Limb (tissue), 2 donors: ENCODE results near the gene SGF29.
"Not testable (repeated sequence)": the region's sequence is repeated elsewhere in the genome, so short reads cannot be mapped to it uniquely, and the experiment has no call there.

Experiments used
- DNase-seq, 2 donors: peaks; one replicate each; pipeline ENCODE4 v3.0.0-alpha.2; 2016; ENCODE audit errors: extremely low spot score in 2 of 2

SGF29 gene

GRCh38 chr16:28609631-28610594 lies 56.2 kb downstream of the SGF29 start, which contains the start of gene SULT1A1:
TSS of gene SULT1A1 (minus strand) at chr16:28610044. CDS start at chr16:28608855, 1,189 bp downstream.
- peak; percentile 2 to 29 for DNase-seq

- DNase-seq, result peak in 1 of 2 donors; percentile 17
Measured at GRCh38 chr16:28610595-28611191, 57.0 kb downstream of the SGF29 start.

- DNase-seq, result not testable (repeated sequence)
Measured at GRCh38 chr16:28612359-28613280, 58.9 kb downstream of the SGF29 start.

- not testable (repeated sequence) for DNase-seq
Measured at GRCh38 chr16:28613912-28614311, 60.2 kb downstream of the SGF29 start.

GRCh38 chr16:28614561-28614960 lies 60.8 kb downstream of the SGF29 start:
- DNase-seq, result not testable (repeated sequence)

- DNase-seq, result peak; percentile 8 to 48
Measured at GRCh38 chr16:28615486-28616223, 61.9 kb downstream of the SGF29 start.

- not testable (repeated sequence) for DNase-seq
Measured at GRCh38 chr16:28616224-28616577, 62.5 kb downstream of the SGF29 start.

GRCh38 chr16:28616636-28617035 lies 62.9 kb downstream of the SGF29 start:
- no peak for DNase-seq

- DNase-seq, result no peak
Measured at GRCh38 chr16:28617874-28618273, 64.2 kb downstream of the SGF29 start.

- not testable (repeated sequence) for DNase-seq
Measured at GRCh38 chr16:28620316-28620715, 66.6 kb downstream of the SGF29 start.

GRCh38 chr16:28621481-28622155 lies 67.9 kb downstream of the SGF29 start:
- no peak for DNase-seq

GRCh38 chr16:28622532-28623171 lies 68.9 kb downstream of the SGF29 start:
- DNase-seq, result not testable (repeated sequence)

GRCh38 chr16:28623172-28623711 lies 69.5 kb downstream of the SGF29 start:
- peak in 1 of 2 donors; percentile 60 for DNase-seq

- DNase-seq, result not testable (repeated sequence)
Measured at GRCh38 chr16:28630905-28631304, 77.2 kb downstream of the SGF29 start.

- DNase-seq, result not testable (repeated sequence)
Measured at GRCh38 chr16:28636093-28636823, 82.5 kb downstream of the SGF29 start.

- DNase-seq, result not testable (repeated sequence)
Measured at GRCh38 chr16:28637765-28638164, 84.0 kb downstream of the SGF29 start, which contains the start of gene NPIPB8. TSS of gene NPIPB8 (plus strand) at chr16:28638065. CDS start at chr16:28638361, 296 bp downstream.

GRCh38 chr16:28638359-28638758 lies 84.6 kb downstream of the SGF29 start:
- not testable (repeated sequence) for DNase-seq

GRCh38 chr16:28639959-28640358 lies 86.2 kb downstream of the SGF29 start:
- DNase-seq, result not testable (repeated sequence)
